Ovary (tissue), 9 donors: ENCODE measurements around the gene YAE1. TPM values are rescaled to one million over a fixed set of nuclear protein-coding genes. Genes with fewer than 3 reads are reported as not detected.

Source experiments
- DNase-seq, 5 donors: peaks; one replicate each; pipeline ENCODE4 v3.0.0-alpha.2; 2019 to 2020
- H3K27ac ChIP-seq, 2 donors: fragments of 200-600 bp; one replicate each; pipeline versions ENCODE4 v1.5.1 to v1.8.0; 2019 to 2022
- H3K27me3 ChIP-seq: fragments of 200-600 bp; one replicate; pipeline ENCODE4 v1.8.0; 2022
- H3K36me3 ChIP-seq: fragments of 200-600 bp; sonication (generic); one replicate; pipeline ENCODE4 v1.5.1; 2019
- H3K4me1 ChIP-seq: one replicate; pipeline ENCODE4 v1.8.1; 2013; ENCODE audit warnings: mild to moderate bottlenecking, moderate library complexity; ENCODE audit not compliant: insufficient read depth
- H3K4me3 ChIP-seq: fragments of 200-600 bp; sonication (generic); one replicate; pipeline ENCODE4 v1.5.1; 2017
- H3K9me3 ChIP-seq, 2 donors: fragments of 200-600 bp in 1 of 2; sonication (generic) in 1 of 2; one replicate each; pipeline versions ENCODE4 v1.5.1 to v1.8.1; 2013 to 2019; ENCODE audit warnings: mild to moderate bottlenecking in 1 of 2, moderate library complexity in 1 of 2
- CTCF ChIP-seq, 3 donors: fragments of 450-650 bp in 2 of 3; fragments of 200-600 bp in 1 of 3; IDR thresholded peaks; one replicate each; pipeline versions ENCODE4 v1.5.1 to v1.8.0; 2016 to 2022; ENCODE audit warnings: antibody characterized with exemption in 3 of 3, mild to moderate bottlenecking in 1 of 3
- EP300 ChIP-seq: sonication (generic); formaldehyde crosslinking; IDR thresholded peaks from one replicate; pipeline ENCODE4 v1.6.1; 2017; ENCODE audit warnings: antibody characterized with exemption
- POLR2A ChIP-seq: fragments of 450-650 bp; IDR thresholded peaks from one replicate; pipeline ENCODE4 v1.6.1; 2017; ENCODE audit warnings: antibody characterized with exemption, mild to moderate bottlenecking, moderate library complexity
- WGBS, 3 donors: extraction: QIAGEN DNeasy Blood & Tissue Kit in 1 of 3; methylation state at CpG; one replicate each; pipeline versions ENCODE4 v1.1.5 to v1.1.7; 2013 to 2017; 5-methylcytosine and 5-hydroxymethylcytosine counted together
- intact Hi-C, 4 donors: fragments of 100-400 bp; cut with DNase I; formaldehyde crosslinking; loops; one replicate each; pipeline versions ENCODE4 v1.11.0 to v1.15.1; 2022 to 2023
- polyA plus RNA-seq, 2 donors: library from polyadenylated mRNA; stranded (reverse); fragments of 200-250 nt in 1 of 2; fragments of 350-450 nt in 1 of 2; fragmentation: Illumina TruSeq in 1 of 2; extraction: RNeasy Lipid Tissue Mini Kit (QIAGEN cat#74804) in 1 of 2; gene quantifications; one replicate each; pipeline ENCODE4 v1.2.3, GENCODE V29; 2013 to 2014
- total RNA-seq, 7 donors: library from RNA; depleted of rRNA in 2 of 7; stranded (reverse); fragments of >200 nt in 2 of 7; fragmentation: NEBNext Ultra II Directional in 3 of 7; extraction: Animal tissue kit (Norgen Biotek cat#: 25700) in 3 of 7; gene quantifications; one replicate each; pipeline versions ENCODE4 v1.1.0 to v1.2.4, GENCODE V29; 2016 to 2023
- donor health status: DM: no; HTN: no; CAD: no; lungs with moderate emphysema.
- donor health status: DM: no; HTN: no; CAD: no.
- donor health status: Bipolar disorder and iron deficiency.
- donor health status: DM: yes; HTN: yes; CAD: no.
- donor health status: DM: no; HTN: no; CAD: no.
- donor health status: DM: yes; HTN: yes; CAD: no.

The YAE1 gene
- total and polyA plus RNA-seq, 9 donors: 21.0 to 33.6 (median 28.5) TPM

GRCh38 chr7:39582536-39582935 lies 16.3 kb downstream of the YAE1 start:
- Histone ChIP-seq H3K36me3 (no peaks in the 10 kb centered on the region), H3K4me1 (no peaks in the 10 kb centered on the region), H3K27ac (no peak overlapping the region), H3K4me3 (no peak overlapping the region), H3K27me3 (no peaks in the 10 kb centered on the region), H3K9me3 (no peaks in the 10 kb centered on the region)
- TF ChIP-seq EP300 (no peak), CTCF (IDR thresholded peaks at IDR 0.05) (no peak), POLR2A (no peak)
- intact Hi-C loops: loop anchor here in 2 of 4 donors (5.0 kb wide), 2 partner anchors 160 to 165 kb away; no protein-coding TSS in a partner anchor
- WGBS, 3 donors: 89 to 94% (median 93%) methylated on average over 2 of the region's 2 CpGs
- DNase-seq: no peak

GRCh38 chr7:39583539-39583938 lies 17.3 kb downstream of the YAE1 start:
- DNase-seq: no peak
- WGBS, 3 donors: 88 to 94% (median 89%) methylated on average over 2 of the region's 2 CpGs
- H3K27ac ChIP-seq: no peak overlapping the region
- H3K4me3 ChIP-seq: no peak overlapping the region
- no peaks in the 10 kb centered on the region for H3K4me1 ChIP-seq
- intact Hi-C loops: loop anchor here in 2 of 4 donors (5.0 kb wide), 2 partner anchors 159 to 164 kb away; no protein-coding TSS in a partner anchor
- H3K9me3 ChIP-seq: no peaks in the 10 kb centered on the region
- TF ChIP-seq EP300: no peak
- no peak for TF ChIP-seq POLR2A
- TF ChIP-seq CTCF (IDR thresholded peaks at IDR 0.05): no peak
- H3K27me3 ChIP-seq: no peaks in the 10 kb centered on the region
- H3K36me3 ChIP-seq: no peaks in the 10 kb centered on the region

- Histone ChIP-seq H3K4me3 (no peak overlapping the region), H3K27ac (no peak overlapping the region), H3K4me1 (no peaks in the 10 kb centered on the region), H3K9me3 (no peaks in the 10 kb centered on the region), H3K36me3 (no peaks in the 10 kb centered on the region), H3K27me3 (no peaks in the 10 kb centered on the region)
- DNase-seq: no peak
- TF ChIP-seq EP300: no peak
- TF ChIP-seq CTCF (IDR thresholded peaks at IDR 0.05): no peak
- no peak for TF ChIP-seq POLR2A
- intact Hi-C loops: no loop called here
These were observed 21.2 kb downstream of the YAE1 start for GRCh38 chr7:39587393-39587792.

GRCh38 chr7:39588416-39588815 lies 22.2 kb downstream of the YAE1 start:
- Histone ChIP-seq H3K27me3 (no peaks in the 10 kb centered on the region), H3K4me3 (no peak overlapping the region), H3K4me1 (no peaks in the 10 kb centered on the region), H3K27ac (no peak overlapping the region), H3K36me3 (no peaks in the 10 kb centered on the region), H3K9me3 (no peaks in the 10 kb centered on the region)
- intact Hi-C loops: no loop called here
- WGBS, 3 donors: 65 to 77% (median 70%) methylated on average over 5 of the region's 5 CpGs
- DNase-seq: no peak
- no peak for TF ChIP-seq EP300
- no peak for TF ChIP-seq POLR2A
- no peak for TF ChIP-seq CTCF (IDR thresholded peaks at IDR 0.05)
